GM12873 (cell line): ENCODE results near the gene ZRANB3.

Experiments used
- CTCF ChIP-seq: IDR thresholded peaks from 2 replicates; pipeline ENCODE4 v1.5.1; 2012; ENCODE audit warnings: low read depth, mild to moderate bottlenecking, moderate library complexity, low read length, control low read depth; ENCODE audit not compliant: insufficient read depth; ENCODE audit errors: missing control alignments

The ZRANB3 gene

GRCh38 chr2:135186054-135186453, 345.0 kb downstream of the ZRANB3 start:
- no peak for TF ChIP-seq CTCF

- no peak for TF ChIP-seq CTCF
These were observed 347.2 kb downstream of the ZRANB3 start for GRCh38 chr2:135183822-135184221.

GRCh38 chr2:135182601-135183000, 348.4 kb downstream of the ZRANB3 start:
- no peak for TF ChIP-seq CTCF

- no peak for TF ChIP-seq CTCF
These were observed 348.8 kb downstream of the ZRANB3 start for GRCh38 chr2:135182190-135182589.

GRCh38 chr2:135179689-135180088, 351.3 kb downstream of the ZRANB3 start:
- TF ChIP-seq CTCF, result no peak

- no peak for TF ChIP-seq CTCF
These were observed 355.8 kb downstream of the ZRANB3 start for GRCh38 chr2:135175177-135175576.

- no peak for TF ChIP-seq CTCF
These were observed 356.3 kb downstream of the ZRANB3 start for GRCh38 chr2:135174810-135175093.

- no peak for TF ChIP-seq CTCF
These were observed 356.8 kb downstream of the ZRANB3 start for GRCh38 chr2:135174049-135174809.
